Keratinocyte (primary cell): ENCODE results near the gene ACTN4.

ENCODE experiments used
- CTCF ChIP-seq, 3 experiments: IDR thresholded peaks in 1 of 3; conservative IDR thresholded peaks in 1 of 3; optimal IDR thresholded peaks in 1 of 3; 2 replicates in 2 of 3; 3 replicates in 1 of 3; pipeline versions ENCODE3 to v1.5.1; 2011; ENCODE audit warnings: low read length in 3 of 3, mild to moderate bottlenecking in 3 of 3, moderate library complexity in 2 of 3, control low read depth in 1 of 3, inconsistent platforms in 1 of 3; ENCODE audit not compliant: insufficient read depth in 2 of 3; ENCODE audit errors: extremely low read depth in 1 of 3
- EZH2 ChIP-seq: IDR thresholded peaks from one replicate; pipeline ENCODE4 v1.6.1; 2012; ENCODE audit warnings: inconsistent platforms, mild to moderate bottlenecking, low read length, moderate library complexity

GRCh38 chr19:38663957-38664502, 16.6 kb downstream of the ACTN4 start:
- TF ChIP-seq CTCF (optimal IDR thresholded peaks at IDR 0.05 in 1 of 3, IDR thresholded peaks at IDR 0.05 in 1 of 3, conservative IDR thresholded peaks at IDR 0.05 in 1 of 3; ENCODE audit: extremely low read depth in 1 of 3, insufficient read depth in 2 of 3, low read length in 3 of 3) (no peak), EZH2 (no peak)
